Hepatocyte (in vitro differentiated cells): ENCODE measurements around the gene CHST11. TPM values are rescaled to one million over a fixed set of nuclear protein-coding genes. Genes with fewer than 3 reads are reported as not detected.

Experiments
- DNase-seq: peaks from one replicate; pipeline ENCODE4 v3.0.0-alpha.2; 2016; ENCODE audit warnings: low spot score
- H2AFZ ChIP-seq: fragments of 200-600 bp; sonication (generic); 2 replicates; pipeline ENCODE4 v1.6.0; 2016; ENCODE audit warnings: antibody characterized with exemption, mild to moderate bottlenecking
- H3K27ac ChIP-seq: fragments of 200-600 bp; sonication (generic); 2 replicates; pipeline ENCODE4 v1.5.1; 2016; ENCODE audit warnings: mild to moderate bottlenecking
- H3K27me3 ChIP-seq: fragments of 200-600 bp; sonication (generic); 2 replicates; pipeline ENCODE4 v1.6.1; 2016
- H3K36me3 ChIP-seq: fragments of 200-600 bp; sonication (generic); replicated peaks from 2 replicates; pipeline ENCODE4 v1.5.1; 2016; ENCODE audit warnings: low read depth; ENCODE audit not compliant: insufficient read depth
- H3K4me1 ChIP-seq: fragments of 200-600 bp; sonication (generic); 2 replicates; pipeline ENCODE4 v1.5.1; 2016; ENCODE audit warnings: mild to moderate bottlenecking, moderate library complexity; ENCODE audit not compliant: insufficient read depth
- H3K4me2 ChIP-seq: fragments of 200-600 bp; sonication (generic); 2 replicates; pipeline ENCODE4 v1.6.0; 2016
- H3K4me3 ChIP-seq: fragments of 200-600 bp; sonication (generic); 2 replicates; pipeline ENCODE4 v1.5.1; 2016; ENCODE audit warnings: mild to moderate bottlenecking
- H3K79me2 ChIP-seq: fragments of 200-600 bp; sonication (generic); 2 replicates; pipeline ENCODE4 v1.6.0; 2017; ENCODE audit warnings: mild to moderate bottlenecking
- H3K9me2 ChIP-seq: fragments of 200-600 bp; sonication (generic); replicated peaks from 2 replicates; pipeline ENCODE4 v1.6.0; 2017; ENCODE audit warnings: mild to moderate bottlenecking; ENCODE audit not compliant: insufficient read depth
- H3K9me3 ChIP-seq: fragments of 200-600 bp; sonication (generic); 2 replicates; pipeline ENCODE4 v1.5.1; 2016; ENCODE audit warnings: low read depth, mild to moderate bottlenecking
- H4K20me1 ChIP-seq: fragments of 200-600 bp; sonication (generic); 2 replicates; pipeline ENCODE4 v1.6.0; 2016; ENCODE audit warnings: mild to moderate bottlenecking; ENCODE audit not compliant: insufficient read depth, poor library complexity, severe bottlenecking
- CTCF ChIP-seq: fragments of 200-600 bp; sonication (generic); IDR thresholded peaks from 2 replicates; pipeline ENCODE4 v1.5.1; 2016; ENCODE audit warnings: antibody characterized with exemption, mild to moderate bottlenecking; ENCODE audit not compliant: poor library complexity
- EZH2 ChIP-seq: fragments of 200-600 bp; sonication (generic); IDR thresholded peaks from 2 replicates; pipeline ENCODE4 v1.6.1; 2016; ENCODE audit warnings: antibody characterized with exemption, mild to moderate bottlenecking, borderline replicate concordance
- EZH2phosphoT487 ChIP-seq: fragments of 200-600 bp; sonication (generic); IDR thresholded peaks from one replicate; pipeline ENCODE4 v1.6.1; 2018; ENCODE audit warnings: antibody characterized with exemption, mild to moderate bottlenecking, low read depth, moderate library complexity; ENCODE audit not compliant: unreplicated experiment, severe bottlenecking
- WGBS: methylation state at CpG from one replicate; pipeline ENCODE4 v1.1.6; 2016; ENCODE audit warnings: low lambda C conversion rate; ENCODE audit errors: missing lambda C conversion rate; 5-methylcytosine and 5-hydroxymethylcytosine counted together
- polyA plus RNA-seq: library from polyadenylated mRNA; unstranded; fragments of >200 nt; fragmentation: Nextera tagmentation; extraction: Ambion mirVana; gene quantifications from 2 replicates; pipeline ENCODE4 v1.2.1, GENCODE V29; 2016
- total RNA-seq: library from RNA; depleted of rRNA; stranded (reverse); fragments of >200 nt; gene quantifications from 2 replicates; pipeline ENCODE4 v1.2.3, GENCODE V29; 2014

The CHST11 gene
- total and polyA plus RNA-seq, 2 experiments from 2014 or later = 5.2 to 8.9 TPM

DNA sequence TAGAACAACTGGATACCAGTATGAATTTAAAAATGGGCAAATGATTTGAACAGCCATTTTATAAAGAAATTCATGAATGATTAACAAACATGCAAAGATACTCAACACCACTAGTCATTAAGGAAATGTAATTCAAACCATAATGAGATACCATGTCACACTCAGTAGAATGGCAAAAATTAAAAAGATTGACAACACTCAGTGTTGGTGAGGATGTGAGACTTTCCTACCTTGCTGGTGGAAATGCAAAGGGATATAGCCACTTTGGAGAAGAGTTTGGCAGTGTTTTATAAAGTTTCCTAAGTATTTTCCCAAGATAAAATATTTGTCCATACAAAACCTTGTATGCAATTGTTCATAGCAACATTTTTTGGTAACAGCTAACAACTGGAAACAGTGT lies 6.0 kb upstream of the CHST11 start:
- H3K4me2 ChIP-seq = no peak overlapping the region
- no peak for DNase-seq
- H3K27ac ChIP-seq = no peak overlapping the region
- no peak overlapping the region for H2AFZ ChIP-seq
- no peaks in the 10 kb centered on the region for H4K20me1 ChIP-seq
- H3K4me1 ChIP-seq = no peaks in the 10 kb centered on the region
- no peaks in the 10 kb centered on the region for H3K79me2 ChIP-seq
- no peak for TF ChIP-seq EZH2
- no peak for TF ChIP-seq CTCF
- no peak for TF ChIP-seq EZH2phosphoT487
- H3K9me2 ChIP-seq = no peaks in the 10 kb centered on the region
- H3K4me3 ChIP-seq = no peak overlapping the region
- H3K36me3 ChIP-seq = no peaks in the 10 kb centered on the region
- H3K27me3 ChIP-seq = no peaks in the 10 kb centered on the region
- H3K9me3 ChIP-seq = no peaks in the 10 kb centered on the region

DNA sequence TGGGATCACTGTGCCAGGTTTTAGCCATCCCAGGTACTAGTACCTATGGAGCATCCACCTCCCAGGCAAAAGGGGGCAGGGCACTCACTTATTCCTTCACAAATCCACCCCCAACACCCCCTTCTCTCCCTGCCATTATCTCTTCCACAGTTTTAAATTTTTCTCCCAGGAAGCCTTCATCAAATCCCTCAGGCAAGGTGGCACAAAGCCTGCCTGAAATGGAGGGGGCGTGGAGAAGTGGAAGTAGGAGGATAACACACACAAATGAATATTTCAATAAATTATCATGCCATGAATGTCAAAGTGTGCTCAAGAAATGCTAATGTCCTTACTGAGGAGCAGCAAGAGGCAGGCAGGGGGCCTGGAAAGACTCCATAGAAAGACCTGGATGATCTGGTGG lies 4.7 kb upstream of the CHST11 start:
- no peaks in the 10 kb centered on the region for H3K9me3 ChIP-seq
- no peak for DNase-seq
- H3K27me3 ChIP-seq = no peaks in the 10 kb centered on the region
- no peak overlapping the region for H2AFZ ChIP-seq
- no peaks in the 10 kb centered on the region for H3K79me2 ChIP-seq
- H4K20me1 ChIP-seq = no peaks in the 10 kb centered on the region
- no peaks in the 10 kb centered on the region for H3K4me1 ChIP-seq
- no peak overlapping the region for H3K27ac ChIP-seq
- no peak overlapping the region for H3K4me2 ChIP-seq
- no peaks in the 10 kb centered on the region for H3K36me3 ChIP-seq
- WGBS = 94% methylated on average over 1 of the region's 1 CpG
- no peak overlapping the region for H3K4me3 ChIP-seq
- TF ChIP-seq CTCF (no peak), EZH2 (no peak)
- H3K9me2 ChIP-seq = no peaks in the 10 kb centered on the region

DNA sequence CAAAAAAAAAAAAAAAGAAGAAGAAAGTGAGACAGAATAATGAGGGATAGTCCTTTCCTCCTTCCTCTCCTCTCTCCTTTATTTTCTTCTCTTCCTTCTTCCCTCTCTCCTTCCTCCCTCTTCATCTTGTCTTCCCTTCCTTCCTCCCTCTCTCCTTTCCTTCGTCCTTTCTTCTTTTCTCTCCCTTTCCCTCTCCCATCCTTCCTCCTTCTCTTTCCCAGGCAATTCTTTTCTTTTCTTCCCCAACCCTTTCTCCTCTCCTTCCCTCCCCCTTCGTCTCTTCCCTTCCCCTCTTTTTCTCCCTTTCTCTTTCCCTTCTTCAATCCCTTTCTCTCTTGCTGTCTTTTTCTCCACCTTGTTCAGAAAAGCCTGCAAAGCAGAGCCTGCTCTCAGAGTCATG lies 3.6 kb upstream of the CHST11 start:
- Histone ChIP-seq H3K9me2 (no peaks in the 10 kb centered on the region), H2AFZ (no peak overlapping the region), H3K4me3 (no peak overlapping the region), H3K4me1 (no peaks in the 10 kb centered on the region), H3K36me3 (no peaks in the 10 kb centered on the region), H3K4me2 (no peak overlapping the region), H3K9me3 (no peaks in the 10 kb centered on the region), H3K27me3 (no peaks in the 10 kb centered on the region), H3K27ac (no peak overlapping the region), H3K79me2 (peaks cover 2% of the 10 kb centered on the region), H4K20me1 (no peaks in the 10 kb centered on the region)
- TF ChIP-seq CTCF = no peak
- TF ChIP-seq EZH2phosphoT487 = no peak
- no peak for TF ChIP-seq EZH2
- WGBS = 87% methylated on average over 2 of the region's 2 CpGs
- DNase-seq = no peak

GRCh38 chr12:104454997-104455396 lies 1.8 kb upstream of the CHST11 start:
- peaks cover 3% of the 10 kb centered on the region for H3K27me3 ChIP-seq
- no peak overlapping the region for H3K4me3 ChIP-seq
- no peaks in the 10 kb centered on the region for H3K36me3 ChIP-seq
- H3K9me3 ChIP-seq = no peaks in the 10 kb centered on the region
- no peaks in the 10 kb centered on the region for H3K9me2 ChIP-seq
- H4K20me1 ChIP-seq = peaks cover 5% of the 10 kb centered on the region
- no peaks in the 10 kb centered on the region for H3K4me1 ChIP-seq
- H3K27ac ChIP-seq = no peak overlapping the region
- no peak overlapping the region for H3K4me2 ChIP-seq
- WGBS = 96% methylated on average over 1 of the region's 1 CpG
- no peak overlapping the region for H2AFZ ChIP-seq
- peaks cover 7% of the 10 kb centered on the region for H3K79me2 ChIP-seq
- no peak for DNase-seq
- TF ChIP-seq CTCF = no peak
- no peak for TF ChIP-seq EZH2
- no peak for TF ChIP-seq EZH2phosphoT487
